ENCODE data around the gene CREBZF. TPM values are rescaled to one million over a fixed set of nuclear protein-coding genes. Genes with fewer than 3 reads are reported as not detected.

The CREBZF gene
- total RNA-seq, result 48.2 TPM

- DNase-seq (ENCODE audit: low spot score), result peak; percentile 97
These were observed at the start of gene CREBZF for GRCh38 chr11:85664615-85665481. Gene CREBZF (minus strand): TSS chr11:85665129. CDS start chr11:85664875, 254 bp downstream.

DNA sequence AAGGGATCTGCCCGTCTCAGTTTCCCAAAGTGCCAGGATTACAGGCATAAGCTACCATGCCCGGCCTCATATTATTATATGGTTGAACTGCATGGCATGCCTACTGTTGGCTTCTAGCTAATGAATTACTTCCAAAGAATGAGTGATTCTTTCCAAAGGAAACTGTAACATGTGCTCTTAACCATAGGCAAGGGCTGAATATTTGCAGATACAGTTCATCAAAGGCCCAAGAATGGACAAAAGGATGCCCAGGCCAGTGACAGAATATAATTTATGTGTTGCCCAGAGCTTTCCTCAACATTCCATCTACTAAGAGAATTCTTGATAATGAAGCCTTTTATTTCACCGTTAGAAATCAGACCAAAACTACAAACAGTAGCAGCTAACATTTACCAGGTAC is 48.0 kb upstream of the CREBZF start:
- DNase-seq (ENCODE audit: low spot score), result no peak

DNA sequence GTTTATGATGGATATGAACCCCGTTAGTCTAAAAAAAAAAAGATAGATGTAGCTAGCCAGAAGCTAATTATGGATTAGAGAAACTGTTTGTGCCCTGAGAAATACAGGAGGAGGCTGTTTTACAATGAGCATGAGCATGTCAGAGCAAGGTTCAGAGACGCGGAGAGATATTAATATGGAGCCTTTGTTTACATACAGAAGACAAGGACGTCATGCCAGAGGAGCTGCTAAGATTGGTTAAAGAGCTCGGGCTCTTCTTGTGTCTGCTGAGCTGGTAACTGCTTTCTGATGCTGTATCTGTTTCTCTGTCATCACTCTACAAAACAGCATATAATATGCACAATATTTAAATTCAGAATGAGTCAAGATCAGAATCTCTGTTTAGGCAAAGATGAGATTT is 46.0 kb upstream of the CREBZF start:
- no peak for DNase-seq (ENCODE audit: low spot score)

DNA sequence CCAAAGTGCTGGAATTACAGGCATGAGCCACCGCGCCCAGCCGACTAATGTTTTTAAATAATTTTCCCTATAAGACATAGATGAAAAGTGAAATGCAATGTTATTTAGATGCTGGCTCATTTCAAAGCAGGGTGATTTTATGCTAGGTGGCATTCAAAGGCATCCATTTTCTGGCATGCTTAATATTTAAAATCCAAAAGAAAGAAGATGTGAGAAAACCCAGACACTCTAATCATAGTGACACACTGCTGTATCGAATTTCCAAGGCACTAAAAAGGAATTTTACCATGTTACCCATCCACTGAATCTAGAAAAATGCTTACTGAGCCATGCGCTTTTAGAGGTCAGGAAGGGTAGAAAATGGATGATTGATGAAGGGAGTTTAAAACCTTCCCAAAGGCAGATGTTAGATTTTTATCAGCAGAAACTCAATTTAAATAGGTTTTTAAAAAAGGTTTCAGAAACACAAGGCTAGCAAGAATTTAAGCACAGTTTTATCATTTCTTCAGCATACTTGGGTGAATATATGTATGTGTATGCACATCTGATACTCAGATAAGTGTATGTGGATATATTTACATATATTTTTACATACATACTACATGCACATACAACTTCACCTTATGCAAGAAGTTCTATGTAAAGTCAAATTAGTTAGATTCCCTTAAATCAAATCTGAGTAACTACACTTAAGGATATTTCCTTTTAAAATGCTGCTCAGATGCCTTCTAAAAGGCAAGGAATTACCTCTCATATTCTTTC is 45.2 kb upstream of the CREBZF start:
- DNase-seq (ENCODE audit: low spot score), result no peak

DNA sequence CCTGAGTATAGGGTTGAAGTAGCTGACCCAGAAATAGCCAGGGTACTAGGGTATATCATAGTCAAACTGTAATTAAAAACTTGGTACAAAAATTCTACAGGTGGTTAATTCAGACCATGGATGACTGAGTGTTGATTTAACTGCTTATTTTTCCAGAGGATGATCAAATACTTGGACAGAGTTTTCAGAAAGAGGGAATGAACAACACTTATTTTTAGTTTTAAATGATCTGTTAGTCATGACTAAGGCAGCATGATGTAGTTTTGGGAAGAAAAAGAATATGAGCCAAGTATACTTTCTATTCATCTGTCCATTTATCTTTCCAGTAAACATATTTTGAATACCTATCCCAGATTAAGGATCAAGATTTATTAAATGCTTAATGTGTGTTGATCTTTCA is 40.9 kb upstream of the CREBZF start:
- DNase-seq (ENCODE audit: low spot score), result no peak

DNA sequence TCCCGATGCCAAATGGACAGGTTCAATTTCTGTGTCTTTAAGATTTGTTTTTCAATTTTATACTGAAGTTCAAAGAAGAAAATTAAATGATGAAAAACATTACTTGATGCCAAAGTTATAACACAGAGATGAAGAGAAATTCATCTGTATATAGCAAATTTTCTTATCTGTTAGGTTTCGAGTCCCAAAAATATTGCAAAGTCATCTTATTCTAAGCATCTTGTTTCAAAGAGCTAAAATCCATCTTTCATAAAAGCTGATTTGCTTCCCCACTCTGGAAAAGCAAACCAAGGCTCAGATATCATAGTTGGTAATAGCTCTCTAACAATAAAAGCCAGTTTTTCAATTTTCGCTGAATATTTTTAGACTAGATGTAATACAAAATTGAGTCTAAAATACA is 40.0 kb upstream of the CREBZF start:
- no peak for DNase-seq (ENCODE audit: low spot score)

DNA sequence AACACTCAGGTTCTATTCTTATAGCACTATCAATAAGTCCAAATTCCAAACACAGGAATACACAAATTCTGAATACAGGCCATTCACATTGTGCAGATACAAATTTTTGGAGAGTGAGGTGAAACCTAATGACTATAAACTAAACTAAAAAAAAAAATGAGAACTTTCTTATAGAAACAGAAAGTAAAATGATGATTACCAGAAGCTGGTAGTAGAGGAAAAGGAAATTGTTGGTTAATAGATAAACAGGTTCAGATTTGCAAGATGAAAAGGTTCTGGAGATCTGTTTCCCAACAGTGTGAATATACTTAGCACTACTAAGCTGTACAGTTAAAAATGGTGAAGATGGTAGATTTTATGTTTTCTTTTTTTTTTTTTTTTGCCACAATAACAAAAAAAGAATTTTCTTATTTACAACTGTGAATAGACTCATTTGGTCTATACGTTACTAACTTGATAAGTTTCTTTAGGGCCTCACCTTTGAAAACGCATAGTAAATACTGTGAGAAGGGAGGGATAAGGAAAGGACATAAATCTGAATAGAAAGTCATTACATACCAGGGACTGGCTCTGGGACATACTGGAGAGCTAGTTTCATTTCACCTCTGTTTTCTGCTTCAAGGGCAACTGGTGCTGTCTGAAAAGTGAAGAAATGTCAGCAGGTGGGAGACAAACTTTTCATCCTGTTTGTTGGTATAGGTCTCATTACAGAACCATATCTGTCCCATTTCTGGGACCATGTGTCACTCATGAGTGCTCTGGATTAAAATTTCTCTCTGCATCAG is 35.2 kb upstream of the CREBZF start:
- no peak for DNase-seq (ENCODE audit: low spot score)

DNA sequence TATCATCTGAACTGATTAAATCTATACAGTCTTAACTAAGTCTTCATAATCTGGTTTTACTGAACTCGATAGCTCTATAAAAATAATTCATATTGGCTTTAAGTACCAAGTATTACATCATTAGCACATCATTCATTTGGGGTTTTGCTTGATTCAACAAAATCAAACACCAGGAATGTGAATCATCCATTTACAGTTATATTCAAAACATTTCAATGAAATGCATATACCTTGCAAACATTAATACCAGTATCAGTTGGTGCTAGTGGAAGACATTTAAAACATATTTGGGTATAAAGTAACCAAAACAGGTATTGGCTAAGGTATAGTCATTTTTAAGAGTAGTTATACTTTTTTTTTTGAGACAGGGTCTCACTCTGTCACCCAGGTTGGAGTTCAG is 33.3 kb upstream of the CREBZF start:
- no peak for DNase-seq (ENCODE audit: low spot score)

DNA sequence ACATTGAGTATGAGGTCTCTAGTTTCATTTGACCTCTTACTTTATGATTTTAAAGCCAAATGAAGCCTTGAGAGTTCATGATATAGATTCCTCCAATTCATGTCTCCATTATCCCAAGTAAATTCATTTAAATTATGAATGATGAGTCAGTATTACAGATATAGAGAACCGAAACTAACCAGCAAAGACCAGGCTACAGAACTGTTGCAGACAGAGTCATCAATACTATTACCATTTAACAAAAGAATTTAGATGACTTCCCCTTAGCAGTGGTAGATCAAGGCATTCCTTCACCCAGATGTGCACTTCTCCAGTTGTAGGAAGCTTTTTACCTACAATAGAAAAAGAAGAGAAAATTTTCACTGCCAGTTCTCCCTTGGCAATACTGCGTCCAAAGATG is 32.8 kb upstream of the CREBZF start:
- DNase-seq (ENCODE audit: low spot score), result no peak

GRCh38 chr11:85695546-85695945 is 30.6 kb upstream of the CREBZF start:
- DNase-seq (ENCODE audit: low spot score), result no peak

DNA sequence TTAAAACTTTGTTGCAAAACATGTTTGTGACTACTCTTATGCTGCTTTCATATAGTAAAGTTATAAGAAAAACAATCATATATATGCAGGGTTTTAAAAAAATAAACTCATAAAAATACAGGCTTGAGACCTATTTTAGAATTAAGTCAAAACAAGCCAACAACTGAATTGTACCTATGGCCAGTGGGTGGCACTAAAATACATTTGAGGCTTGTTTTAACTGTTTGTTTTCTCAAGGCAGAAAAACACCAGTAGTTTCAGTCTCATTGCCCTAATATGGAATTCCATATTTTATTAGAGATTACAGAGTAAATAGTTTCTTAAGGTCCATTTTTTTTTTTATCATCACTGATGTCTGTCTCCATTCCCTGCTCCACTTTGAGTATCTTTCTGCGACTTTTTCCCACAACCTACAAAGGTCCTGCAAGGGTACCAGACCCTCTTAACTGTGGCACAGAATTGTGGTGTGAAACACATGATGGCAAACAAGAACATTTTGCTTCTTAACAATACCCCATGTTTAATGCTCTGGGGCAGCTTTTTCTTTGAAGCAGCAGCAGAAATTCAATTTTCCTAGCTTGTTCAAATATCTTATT is 29.6 kb upstream of the CREBZF start:
- no peak for DNase-seq (ENCODE audit: low spot score)

DNA sequence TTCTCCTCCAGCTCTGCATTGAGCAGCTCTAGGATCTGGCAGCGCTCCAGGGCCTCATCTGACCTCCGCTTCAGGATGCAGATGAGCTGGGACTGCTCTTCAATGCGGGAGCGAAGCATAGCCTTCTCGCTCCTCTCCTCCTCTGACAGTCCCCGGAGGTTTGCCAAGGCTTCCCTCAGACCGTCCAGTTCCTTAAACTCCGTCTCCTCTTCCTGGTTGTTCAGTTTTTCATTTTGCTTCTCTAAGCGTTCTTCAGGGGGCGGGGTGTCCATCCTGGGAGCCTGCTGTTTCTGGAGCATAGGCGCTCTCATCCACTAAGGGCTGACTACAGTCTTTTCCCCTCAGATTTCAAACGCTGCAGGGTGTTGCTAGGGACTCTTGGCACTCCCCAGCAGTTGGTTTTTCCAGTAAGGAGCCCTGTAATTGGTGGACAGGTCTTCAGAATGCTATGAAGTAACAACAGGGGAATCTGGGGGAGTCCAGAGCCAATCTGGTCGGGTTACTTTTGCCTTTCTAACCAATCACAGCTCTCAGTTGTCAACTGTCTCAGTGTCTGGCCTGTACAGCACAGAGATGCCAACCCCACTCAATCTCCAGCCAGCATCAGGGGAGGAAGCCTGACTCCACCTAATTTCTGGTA is 21.0 kb upstream of the CREBZF start, which contains the start of gene CCDC89:
Gene CCDC89, minus strand, starts transcription at position 376 of the 640 bp plus-strand sequence. Its CDS starts 65 bp downstream, at position 311.
- peak; percentile 76 for DNase-seq (ENCODE audit: low spot score)

- DNase-seq (ENCODE audit: low spot score), result no peak
These were observed 20.3 kb upstream of the CREBZF start for GRCh38 chr11:85685125-85685819.

DNA sequence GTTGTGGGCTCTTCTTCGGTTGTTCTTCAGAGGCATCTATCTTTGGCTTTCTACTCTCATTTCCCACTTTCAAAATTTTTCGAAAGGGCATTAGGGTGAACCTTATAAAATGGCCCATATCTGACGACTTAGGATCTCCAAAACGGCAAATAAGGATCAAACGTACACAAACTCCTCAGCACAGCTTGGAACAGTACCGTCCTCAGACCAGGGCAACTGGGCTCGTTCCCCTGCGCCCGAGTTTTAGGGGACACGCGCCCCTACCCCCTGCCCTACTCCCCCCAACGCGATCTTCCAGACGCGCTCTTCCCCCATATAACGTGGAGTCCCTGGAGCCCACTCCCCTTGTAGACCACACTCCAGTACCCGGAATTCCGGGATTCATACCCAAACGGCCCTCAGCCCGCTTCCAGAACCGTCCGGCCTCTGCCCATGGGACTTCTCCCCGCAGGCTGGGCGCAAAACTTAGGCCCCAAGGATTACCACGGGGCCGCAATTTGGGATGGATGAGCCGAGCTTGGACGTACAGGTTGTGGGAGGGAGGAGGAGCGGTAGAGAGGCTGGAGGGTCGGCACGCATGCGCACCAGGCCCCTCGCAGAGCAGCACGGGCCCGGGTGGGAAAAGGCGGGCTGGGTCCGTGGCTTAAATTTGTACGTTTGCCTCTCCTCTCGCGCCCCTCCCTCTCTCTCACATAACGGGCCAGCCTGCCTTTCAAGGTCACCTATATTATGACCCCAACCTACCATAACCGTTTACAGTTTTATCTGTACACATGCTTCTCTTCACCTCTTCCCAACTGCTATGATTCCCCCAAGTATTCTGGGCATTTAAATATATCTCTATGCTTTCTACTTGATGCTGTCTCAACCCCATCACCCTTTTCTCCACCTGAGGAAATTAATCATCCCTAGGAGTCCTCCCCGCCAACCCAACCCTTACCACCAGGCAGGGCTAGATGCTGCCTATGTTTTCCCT is 17.7 kb upstream of the CREBZF start:
- DNase-seq (ENCODE audit: low spot score), result peak; percentile 65

GRCh38 chr11:85680897-85681296 is 16.0 kb upstream of the CREBZF start:
- DNase-seq (ENCODE audit: low spot score), result no peak

GRCh38 chr11:85679576-85679975 is 14.6 kb upstream of the CREBZF start:
- DNase-seq (ENCODE audit: low spot score), result no peak

GRCh38 chr11:85673393-85673792 is 8.5 kb upstream of the CREBZF start:
- no peak for DNase-seq (ENCODE audit: low spot score)

DNA sequence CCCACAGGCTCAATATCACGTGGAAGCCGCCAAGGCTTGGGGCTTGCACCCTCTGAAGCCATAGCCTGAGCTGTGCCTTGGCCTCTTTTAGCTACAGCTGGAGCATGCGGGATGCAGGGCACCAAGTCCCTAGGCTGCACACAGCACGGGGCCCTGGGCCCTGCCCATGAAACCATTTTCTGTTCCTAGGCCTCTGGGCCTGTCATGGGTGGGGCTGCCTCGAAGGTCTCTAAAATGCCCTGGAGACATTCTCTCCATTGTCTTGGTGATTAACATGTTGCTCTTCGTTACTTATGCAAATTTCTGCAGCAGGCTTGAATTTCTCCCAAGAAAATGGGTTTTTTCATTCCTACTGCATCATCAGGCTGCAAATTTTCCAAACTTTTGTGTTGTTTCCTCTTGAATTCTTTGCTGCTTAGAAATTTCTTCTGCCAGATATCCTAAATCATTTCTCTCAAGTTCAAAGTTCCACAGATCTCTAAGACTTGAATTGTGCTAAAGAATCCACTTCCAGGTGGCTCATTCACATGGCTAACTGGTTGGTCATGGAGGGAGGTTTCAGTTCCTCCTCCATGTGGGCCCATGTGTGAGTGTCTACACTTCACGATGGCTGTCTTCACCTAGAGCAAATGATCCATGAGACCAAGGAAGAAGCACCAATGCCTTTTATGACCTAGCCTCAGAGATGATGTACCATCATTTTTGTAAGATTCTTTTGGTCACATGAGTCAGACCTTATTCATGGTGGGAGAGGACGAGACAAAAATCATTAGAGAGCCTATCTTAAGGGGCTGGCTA is 7.4 kb upstream of the CREBZF start:
- DNase-seq (ENCODE audit: low spot score), result no peak
